Neutrophil (primary cell): ENCODE measurements around the gene SLC6A11.

Experiments used
- H3K27ac ChIP-seq: fragments of 200-600 bp; sonication (generic); 2 replicates; pipeline ENCODE4 v1.5.1; 2016; ENCODE audit warnings: mild to moderate bottlenecking, moderate library complexity
- H3K27me3 ChIP-seq: fragments of 200-600 bp; sonication (generic); 2 replicates; pipeline ENCODE4 v1.6.0; 2016; ENCODE audit warnings: mild to moderate bottlenecking
- H3K36me3 ChIP-seq: fragments of 200-600 bp; sonication (generic); 2 replicates; pipeline ENCODE4 v1.5.1; 2017
- H3K4me1 ChIP-seq, 2 experiments: fragments of 200-600 bp in 1 of 2; sonication (generic) in 1 of 2; 1 replicate in 1 of 2; 2 replicates in 1 of 2; pipeline versions ENCODE4 v1.5.1 to v1.6.1; 2013 to 2016; ENCODE audit warnings: low read depth in 1 of 2, low read length in 1 of 2, mild to moderate bottlenecking in 1 of 2, moderate library complexity in 1 of 2; ENCODE audit not compliant: control insufficient read depth in 1 of 2, insufficient read depth in 1 of 2
- H3K4me3 ChIP-seq, 2 experiments: fragments of 200-600 bp in 1 of 2; sonication (generic) in 1 of 2; 1 replicate in 1 of 2; 2 replicates in 1 of 2; pipeline ENCODE4 v1.5.1; 2013 to 2016; ENCODE audit warnings: low read depth in 1 of 2, low read length in 1 of 2, mild to moderate bottlenecking in 1 of 2, moderate library complexity in 1 of 2
- H3K9me3 ChIP-seq: fragments of 200-600 bp; sonication (generic); 2 replicates; pipeline ENCODE4 v1.5.1; 2016
- CTCF ChIP-seq: fragments of 200-600 bp; sonication (generic); IDR thresholded peaks from 2 replicates; pipeline ENCODE4 v1.5.1; 2016; ENCODE audit warnings: antibody characterized with exemption

The SLC6A11 gene

GRCh38 chr3:10817506-10817905 lies 1.5 kb downstream of the SLC6A11 start:
- H3K27ac ChIP-seq: no peak overlapping the region
- no peaks in the 10 kb centered on the region for H3K36me3 ChIP-seq
- TF ChIP-seq CTCF: no peak
- H3K4me1 ChIP-seq: no peaks in the 10 kb centered on the region
- no peaks in the 10 kb centered on the region for H3K9me3 ChIP-seq
- no peak overlapping the region for H3K4me3 ChIP-seq
- peaks cover 62% of the 10 kb centered on the region for H3K27me3 ChIP-seq

- peaks cover 28% of the 10 kb centered on the region for H3K27me3 ChIP-seq
- no peak for TF ChIP-seq CTCF
Measured at GRCh38 chr3:10822055-10822454, 6.0 kb downstream of the SLC6A11 start.

GRCh38 chr3:10822708-10823515 lies 6.9 kb downstream of the SLC6A11 start:
- no peak for TF ChIP-seq CTCF
- H3K4me1 ChIP-seq: no peaks in the 10 kb centered on the region
- H3K36me3 ChIP-seq: no peaks in the 10 kb centered on the region
- H3K27me3 ChIP-seq: peaks cover 20% of the 10 kb centered on the region
- no peak overlapping the region for H3K4me3 ChIP-seq
- no peaks in the 10 kb centered on the region for H3K9me3 ChIP-seq
- no peak overlapping the region for H3K27ac ChIP-seq

More at GRCh38 chr3:10822055-10822454, 6.0 kb downstream of the SLC6A11 start:
- H3K4me3 ChIP-seq: no peak overlapping the region
- H3K27ac ChIP-seq: no peak overlapping the region
- H3K9me3 ChIP-seq: no peaks in the 10 kb centered on the region
- no peaks in the 10 kb centered on the region for H3K36me3 ChIP-seq
- H3K4me1 ChIP-seq: no peaks in the 10 kb centered on the region

GRCh38 chr3:10823516-10823818 lies 7.4 kb downstream of the SLC6A11 start:
- H3K36me3 ChIP-seq: no peaks in the 10 kb centered on the region
- no peak overlapping the region for H3K4me3 ChIP-seq
- no peak overlapping the region for H3K27ac ChIP-seq
- TF ChIP-seq CTCF: no peak
- no peaks in the 10 kb centered on the region for H3K4me1 ChIP-seq
- no peaks in the 10 kb centered on the region for H3K9me3 ChIP-seq
- peaks cover 14% of the 10 kb centered on the region for H3K27me3 ChIP-seq

- Histone ChIP-seq H3K27me3 (peaks cover 10% of the 10 kb centered on the region), H3K4me3 (no peak overlapping the region), H3K4me1 (no peaks in the 10 kb centered on the region), H3K36me3 (no peaks in the 10 kb centered on the region), H3K27ac (no peak overlapping the region), H3K9me3 (no peaks in the 10 kb centered on the region)
- no peak for TF ChIP-seq CTCF
Measured at GRCh38 chr3:10824468-10824867, 8.4 kb downstream of the SLC6A11 start.
